GM21360 (cell line): ENCODE measurements around the gene PCSK5.
"Not testable (repeated sequence)": the region's sequence is repeated elsewhere in the genome, so short reads cannot be mapped to it uniquely, and the experiment has no call there.

ENCODE experiments used
- ATAC-seq: cut with Tn5 transposase; IDR thresholded peaks from one replicate; pipeline ENCODE4 v1.9.1; 2021; ENCODE audit warnings: mild to moderate bottlenecking, moderate library complexity; ENCODE audit not compliant: unreplicated experiment

PCSK5 gene

DNA sequence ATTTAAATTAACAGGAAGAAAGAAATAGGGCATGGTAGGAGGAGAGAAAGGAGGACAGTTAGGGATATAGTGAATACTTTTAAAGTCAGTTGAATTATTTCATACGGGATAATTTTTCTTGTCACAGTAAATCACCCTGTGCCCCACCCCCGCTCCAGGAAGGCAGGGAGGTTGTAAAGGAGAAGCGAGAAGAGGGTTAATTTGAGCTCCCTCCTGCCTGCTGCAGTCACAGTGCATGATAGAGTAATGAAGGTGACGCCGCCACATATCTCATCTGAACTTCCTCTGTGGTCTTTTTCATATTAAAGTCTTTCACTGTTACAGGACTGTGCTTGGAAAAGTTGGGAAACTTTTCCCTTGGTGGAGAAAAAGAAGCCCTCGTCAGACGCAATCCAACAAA lies 896 bp upstream of the PCSK5 start:
- no peak for ATAC-seq

DNA sequence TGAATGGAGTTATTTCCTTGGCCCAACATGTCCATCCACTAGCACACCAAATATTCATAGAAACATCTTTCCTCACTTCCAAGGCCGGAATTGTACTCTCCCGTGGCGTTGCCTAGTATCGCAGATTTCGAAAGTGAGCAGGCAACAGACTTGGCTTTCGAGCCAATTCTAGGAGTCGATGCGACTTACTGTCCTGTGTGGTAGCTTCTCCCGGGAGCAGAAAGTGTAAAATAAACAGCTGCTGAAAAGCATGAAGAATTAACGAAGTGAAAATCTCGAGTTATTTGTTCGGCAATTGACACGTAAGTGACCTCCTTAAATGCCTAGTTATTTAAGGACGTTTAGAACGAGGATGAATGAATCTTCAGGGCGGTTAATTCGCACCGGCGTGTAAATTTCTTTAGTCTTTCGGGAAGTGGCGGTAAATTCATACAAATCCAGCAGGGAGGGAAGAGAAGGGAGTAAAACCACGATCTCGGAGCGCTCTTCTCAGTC lies 449 bp upstream of the PCSK5 start:
- ATAC-seq, result no peak

DNA sequence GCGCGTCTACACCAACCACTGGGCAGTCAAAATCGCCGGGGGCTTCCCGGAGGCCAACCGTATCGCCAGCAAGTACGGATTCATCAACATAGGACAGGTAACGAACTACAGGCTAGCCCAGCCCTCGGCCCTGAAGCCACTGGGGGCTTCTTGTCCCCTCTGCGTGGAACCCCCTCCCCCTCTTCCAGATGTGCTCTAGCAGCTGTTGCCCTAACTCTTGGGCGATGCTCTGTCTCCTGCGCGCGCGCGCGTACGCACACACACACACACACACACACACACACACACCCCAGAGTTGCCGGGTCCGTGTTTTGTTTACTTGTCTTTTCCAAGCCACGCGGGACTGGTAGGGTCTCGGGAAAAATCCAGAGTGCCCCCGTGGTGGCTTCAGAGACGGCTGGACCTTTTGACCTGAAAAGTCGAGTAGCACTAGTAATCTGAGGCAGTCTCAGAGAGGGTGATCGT lies 836 bp downstream of the PCSK5 start:
- ATAC-seq, result no peak

DNA sequence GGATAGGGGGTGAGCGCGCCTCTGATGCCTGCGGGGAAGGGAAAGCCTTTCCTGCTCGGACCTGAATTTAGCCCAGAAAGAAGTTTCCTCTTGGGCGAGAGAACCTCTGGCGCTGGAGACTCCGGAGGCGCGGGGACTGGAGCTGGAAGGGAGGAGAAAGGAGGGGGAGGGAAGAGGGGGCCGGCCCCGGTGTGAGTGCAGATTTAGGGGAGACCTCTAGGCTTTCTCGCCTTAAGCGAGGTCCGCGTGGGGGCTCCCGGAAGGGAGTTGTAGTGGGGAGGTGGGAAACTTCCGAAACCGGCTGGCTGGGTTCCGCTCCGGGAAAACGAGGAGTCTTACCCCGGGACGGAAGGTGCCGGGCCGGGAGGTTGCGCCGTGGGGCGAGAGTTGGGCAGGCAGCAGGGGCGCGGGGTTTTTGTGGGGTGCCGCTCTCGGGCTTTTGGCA lies 1.3 kb downstream of the PCSK5 start:
- ATAC-seq, result no peak

DNA sequence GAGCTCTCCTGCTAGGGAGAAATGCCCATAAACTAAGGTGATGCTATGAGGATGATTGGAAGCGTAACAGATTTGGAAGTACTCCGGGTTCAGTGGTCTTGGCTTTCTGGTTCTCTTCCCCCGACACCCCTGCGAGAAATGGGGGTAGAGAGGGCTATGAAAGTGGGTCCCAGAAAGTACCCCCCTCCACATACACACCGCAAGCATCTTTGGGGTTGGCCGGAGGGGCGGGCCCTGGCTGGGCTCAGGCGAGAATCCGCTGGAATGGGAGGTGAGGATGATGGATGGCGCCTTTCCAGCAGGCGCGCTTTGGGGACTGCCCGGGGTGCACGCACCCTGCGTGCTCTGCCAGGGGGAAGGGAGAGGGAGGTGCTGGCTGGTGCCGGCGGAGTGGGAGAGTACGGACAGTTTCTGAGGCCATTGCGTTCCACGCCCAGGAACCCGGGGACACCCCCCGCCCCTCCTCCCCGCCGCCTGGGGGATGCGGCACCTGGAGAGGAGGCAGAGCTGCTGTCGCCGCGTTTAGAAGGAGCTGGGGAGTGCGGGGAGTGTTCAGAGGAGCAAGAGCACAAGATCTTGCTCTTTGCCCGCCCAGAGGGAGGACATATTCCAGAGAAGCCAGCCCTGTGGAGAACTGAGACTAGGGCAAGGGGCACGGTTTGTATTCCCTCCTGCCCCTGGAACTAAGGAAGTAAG lies 1.9 kb downstream of the PCSK5 start:
- no peak for ATAC-seq

DNA sequence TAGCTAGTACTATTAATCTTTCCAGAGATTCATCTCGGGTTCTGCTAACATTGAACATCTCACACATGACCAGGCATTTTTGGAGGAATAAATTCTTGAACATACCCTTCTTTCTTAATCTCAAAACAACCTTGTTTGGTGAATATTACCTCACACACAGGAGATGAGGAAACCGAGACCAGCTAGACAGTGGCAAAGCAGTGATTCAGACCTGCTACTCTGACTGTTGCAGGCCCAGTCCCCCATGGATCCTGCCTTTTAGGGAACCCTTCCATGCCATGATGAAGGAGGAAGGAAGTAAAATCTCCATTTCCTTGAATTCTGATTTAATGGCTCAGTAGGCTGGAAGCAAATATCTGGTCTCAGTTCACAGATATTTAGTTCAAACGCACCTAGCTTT lies 2.6 kb downstream of the PCSK5 start:
- ATAC-seq, result no peak

DNA sequence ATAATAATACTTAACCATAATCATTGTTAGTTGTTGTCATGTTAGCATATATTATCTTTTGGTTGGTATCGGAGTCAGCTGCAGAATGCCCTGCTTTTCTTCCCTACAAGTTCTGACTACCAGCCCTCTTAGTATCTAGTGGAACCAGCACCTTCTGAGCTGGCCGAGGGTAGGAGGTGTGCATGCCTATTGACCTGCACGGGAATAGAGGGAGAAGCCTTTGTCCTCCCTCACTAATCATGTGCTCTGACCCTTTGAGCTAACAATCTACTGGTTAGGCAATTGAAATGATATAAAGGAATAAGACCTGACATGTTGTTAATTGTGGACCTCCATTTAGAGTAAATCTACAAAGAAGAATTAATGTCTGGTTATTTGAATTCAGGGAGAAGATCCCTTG lies 4.1 kb downstream of the PCSK5 start:
- ATAC-seq, result no peak

DNA sequence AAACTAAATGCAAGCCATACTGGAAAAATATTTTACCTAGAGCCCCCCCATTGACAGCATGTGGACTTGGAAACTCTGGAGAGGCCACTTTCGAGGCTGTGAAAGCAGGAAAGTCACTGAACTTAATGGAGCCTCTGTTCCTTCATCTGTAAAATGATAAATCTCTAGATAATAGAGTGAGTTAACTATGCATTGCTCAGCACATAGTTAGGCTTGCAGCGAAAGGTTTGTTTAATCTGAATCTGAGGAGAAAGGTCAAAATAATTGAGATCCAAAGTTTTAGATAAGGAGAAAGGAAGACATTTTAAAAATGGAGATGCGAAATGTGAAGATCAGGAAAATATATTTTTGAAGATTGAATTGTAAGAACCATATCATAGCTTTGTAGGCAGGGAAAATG lies 4.6 kb downstream of the PCSK5 start:
- ATAC-seq, result no peak

DNA sequence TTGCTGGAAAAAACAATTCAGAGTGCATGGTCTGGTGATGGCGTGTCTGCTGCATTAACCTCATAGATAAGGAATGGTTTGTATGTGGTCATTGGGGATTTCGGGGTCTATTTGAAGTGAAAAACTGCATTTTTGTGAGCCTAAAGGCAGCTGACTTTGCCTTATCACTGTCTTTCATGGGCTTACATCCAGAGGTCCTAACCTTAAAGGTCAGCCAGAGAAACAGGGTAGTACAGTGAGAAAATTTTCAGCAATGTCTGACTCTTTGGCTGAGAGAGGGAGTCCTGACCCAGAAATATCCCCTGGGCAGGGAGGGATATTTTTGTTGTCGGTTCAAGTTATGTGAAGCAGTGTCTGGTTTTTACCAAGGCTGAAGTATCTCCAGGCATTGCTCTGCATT lies 5.7 kb downstream of the PCSK5 start:
- ATAC-seq, result no peak

DNA sequence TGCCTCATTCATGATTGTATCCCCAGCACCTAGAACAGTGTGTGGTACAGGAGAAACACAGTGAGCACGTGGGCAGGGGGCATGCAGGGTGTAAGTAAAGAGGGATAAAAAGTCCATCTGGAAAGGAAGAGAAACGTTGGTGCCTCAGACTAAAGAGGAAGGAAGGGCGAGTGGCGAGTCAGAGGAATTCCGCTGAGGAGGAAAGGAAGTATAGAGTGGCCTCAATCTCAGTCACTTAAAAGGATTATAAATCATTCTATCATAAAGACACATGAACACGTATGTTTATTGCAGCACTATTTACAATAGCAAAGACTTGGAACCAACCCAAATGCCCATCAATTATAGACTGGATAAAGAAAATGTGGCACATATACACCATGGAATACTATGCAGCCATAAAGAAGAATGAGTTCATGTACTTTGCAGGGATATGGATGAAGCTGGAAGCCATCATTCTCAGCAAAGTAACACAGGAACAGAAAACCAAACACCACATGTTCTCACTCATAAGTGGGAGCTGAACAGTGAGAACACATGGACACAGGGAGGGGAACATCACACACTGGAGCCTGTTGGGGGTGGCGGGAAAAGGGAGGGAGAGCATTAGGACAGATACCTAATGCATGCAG lies 10.5 kb downstream of the PCSK5 start:
- ATAC-seq, result not testable (repeated sequence)

DNA sequence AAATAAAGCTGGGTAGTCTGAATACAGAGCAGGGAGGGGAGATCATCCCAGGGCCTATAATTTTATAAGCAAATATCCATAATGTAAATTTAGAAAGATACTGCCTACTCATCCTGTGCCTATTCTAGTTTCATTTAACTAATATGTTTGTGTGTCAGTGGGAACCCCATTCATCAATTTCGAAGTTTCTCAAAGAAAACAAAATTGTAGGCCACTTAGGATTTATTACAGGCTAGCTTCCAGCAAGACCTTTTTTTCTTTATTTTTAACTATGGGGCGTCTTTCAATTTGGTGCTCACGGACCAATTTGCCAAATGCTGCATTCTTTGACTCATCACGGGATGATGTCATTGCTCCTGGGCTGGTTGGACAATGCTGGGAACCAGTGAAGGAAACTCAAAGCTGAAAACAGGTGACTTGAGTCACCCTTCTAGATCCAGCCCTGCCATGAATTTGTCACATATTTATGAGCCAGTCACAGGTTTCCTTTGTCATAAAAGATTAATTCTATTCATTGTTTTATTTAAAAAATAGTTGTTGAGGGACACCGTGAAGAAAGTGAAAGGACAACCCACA lies 13.4 kb downstream of the PCSK5 start:
- ATAC-seq, result no peak

DNA sequence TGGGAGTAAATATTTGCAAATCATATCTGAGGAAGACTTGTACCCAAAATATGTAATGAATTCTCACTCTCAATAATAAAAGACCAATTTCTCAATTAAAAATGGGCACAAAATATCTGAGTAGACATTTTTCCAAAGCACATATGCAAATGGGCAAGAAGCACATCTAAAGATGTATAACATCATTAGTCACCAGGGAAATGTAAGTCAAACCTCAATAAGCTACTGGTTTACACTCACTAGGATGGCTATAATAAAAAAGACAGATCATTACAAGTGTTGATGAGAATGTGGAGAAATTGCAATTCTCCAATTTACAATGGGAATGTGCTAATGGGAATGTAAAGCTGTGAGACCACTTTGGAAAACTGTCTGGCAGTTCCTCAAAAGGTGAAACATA lies 13.9 kb downstream of the PCSK5 start:
- ATAC-seq, result no peak

DNA sequence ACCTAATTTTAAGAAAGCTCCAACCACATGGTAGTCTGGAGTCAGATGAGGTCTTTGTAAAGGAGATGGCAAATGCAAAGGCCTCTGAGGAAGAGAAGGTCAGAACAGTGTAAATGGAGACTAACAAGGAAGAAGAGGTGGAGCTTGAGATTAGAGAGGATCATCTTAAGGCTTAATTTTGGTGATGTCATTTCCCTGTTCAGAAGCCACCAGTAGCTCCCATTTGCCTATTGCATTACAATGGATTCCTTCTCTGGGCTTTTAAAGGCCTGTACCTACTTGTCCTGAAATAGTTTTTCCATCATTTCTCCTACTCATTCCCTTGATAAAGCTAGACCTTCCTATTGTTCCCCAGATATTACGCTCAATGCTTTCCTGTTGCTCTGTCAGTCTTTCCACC lies 16.1 kb downstream of the PCSK5 start:
- ATAC-seq, result no peak

DNA sequence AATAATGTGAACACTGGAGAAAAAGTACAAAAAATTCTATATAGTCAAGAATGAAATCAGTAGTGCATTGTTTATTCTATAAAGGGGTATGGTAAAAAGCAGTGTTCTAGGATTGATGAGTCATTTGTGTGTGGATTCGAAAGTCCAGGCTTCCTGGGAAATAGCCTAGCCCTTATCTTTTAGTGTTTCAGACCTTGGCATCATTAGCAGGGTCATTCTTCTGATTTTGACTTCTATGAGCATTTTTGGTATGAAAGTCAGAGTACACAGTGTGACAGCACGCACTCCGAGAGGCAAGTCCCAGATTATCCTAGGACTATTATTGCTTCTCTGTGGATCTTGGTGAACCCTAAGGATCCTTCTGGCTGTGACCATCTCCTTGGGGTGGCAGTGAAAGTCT lies 16.9 kb downstream of the PCSK5 start:
- ATAC-seq, result no peak

DNA sequence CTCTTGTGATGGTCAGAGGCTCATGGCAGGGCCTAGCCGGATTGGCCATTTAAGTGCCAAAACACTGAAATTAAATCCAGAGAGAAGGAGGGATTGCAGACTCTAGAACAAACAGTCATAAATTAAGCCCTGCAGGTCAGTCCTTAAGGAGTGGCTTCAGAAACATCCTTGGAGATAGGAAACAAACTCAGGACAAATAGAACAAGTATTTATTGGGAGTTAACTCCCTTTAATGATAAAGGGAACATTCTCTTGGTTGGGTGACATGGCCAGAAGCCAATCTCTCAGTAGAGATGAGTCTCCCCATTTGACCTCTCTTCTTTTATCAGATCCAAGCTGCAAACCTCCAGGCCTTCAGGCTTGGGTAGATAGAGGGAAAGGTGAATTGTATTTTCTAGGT lies 17.4 kb downstream of the PCSK5 start:
- ATAC-seq, result no peak

DNA sequence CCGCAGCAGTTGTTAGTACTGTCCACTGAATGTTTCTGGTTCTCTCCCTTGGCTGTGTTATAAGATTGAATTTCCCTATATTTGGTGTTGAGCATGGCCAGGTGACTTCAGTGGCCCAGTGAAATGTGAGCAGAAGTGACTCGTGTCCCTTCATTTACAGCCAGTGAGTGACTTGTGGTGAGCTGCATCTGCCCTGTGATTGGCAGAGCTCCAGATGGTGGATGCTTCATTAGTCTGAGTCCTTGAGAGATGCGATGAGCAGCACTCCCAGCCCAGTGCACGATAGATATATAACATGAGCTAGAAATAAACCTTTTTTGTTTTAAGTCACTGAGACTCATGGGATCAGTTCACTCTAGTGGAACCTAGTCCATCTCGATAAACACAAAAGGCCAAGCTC lies 19.3 kb downstream of the PCSK5 start:
- no peak for ATAC-seq

DNA sequence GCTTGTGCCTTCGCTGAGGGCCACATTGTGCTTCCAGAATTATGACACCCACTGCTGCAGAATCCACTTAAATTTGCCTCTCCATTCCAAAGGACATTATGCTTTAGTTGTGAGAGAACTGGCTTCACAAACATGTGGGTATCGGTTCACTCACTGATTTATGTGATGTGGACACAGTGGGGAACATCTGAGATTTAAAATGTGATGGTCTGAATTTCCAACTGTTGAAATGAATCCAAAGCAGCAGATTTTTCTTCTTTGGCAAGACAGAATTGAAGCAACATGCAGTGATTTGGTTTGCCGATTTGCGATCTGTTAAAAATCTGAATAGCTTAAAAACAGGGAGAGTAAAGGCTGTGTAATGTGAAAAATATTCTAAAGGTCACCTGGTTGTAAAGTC lies 20.3 kb downstream of the PCSK5 start:
- ATAC-seq, result no peak

DNA sequence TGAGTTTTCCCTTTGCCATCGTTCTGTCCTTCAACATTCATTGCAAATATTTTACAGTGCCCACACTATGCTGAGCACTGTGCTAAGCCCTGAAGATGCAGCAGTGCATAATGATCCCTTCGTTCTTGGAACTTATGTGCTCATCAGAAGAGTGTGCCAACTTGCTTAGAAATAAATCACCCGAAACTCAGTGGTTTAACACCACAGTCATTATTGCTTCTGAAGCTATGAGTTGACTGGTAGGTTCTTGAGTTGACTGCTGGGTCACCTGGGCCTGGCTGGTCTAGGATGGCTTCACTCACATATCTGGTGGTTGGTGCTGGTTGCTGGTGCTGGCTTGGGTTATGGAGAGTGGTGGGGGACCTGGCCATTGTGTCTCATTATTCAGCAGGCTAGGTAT lies 20.9 kb downstream of the PCSK5 start:
- no peak for ATAC-seq

DNA sequence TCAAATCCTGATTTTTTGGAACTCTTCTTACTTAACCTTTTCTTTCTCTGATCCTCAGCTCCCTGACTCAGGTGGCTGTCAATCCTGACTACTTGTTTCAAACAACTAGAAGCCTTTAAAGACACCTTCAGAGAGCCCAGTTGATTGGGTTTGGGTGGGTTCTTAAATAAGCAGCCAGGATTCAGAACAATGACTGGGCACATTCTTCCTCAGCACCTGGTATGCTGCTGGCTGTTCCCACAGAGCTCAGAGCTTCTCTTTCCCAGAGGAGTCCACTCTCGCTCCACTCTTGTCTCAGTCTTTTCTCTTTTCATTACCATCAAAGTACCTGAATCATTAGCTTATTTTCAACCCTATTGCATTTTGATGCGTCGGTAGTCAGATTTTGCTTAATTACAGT lies 22.5 kb downstream of the PCSK5 start:
- no peak for ATAC-seq

DNA sequence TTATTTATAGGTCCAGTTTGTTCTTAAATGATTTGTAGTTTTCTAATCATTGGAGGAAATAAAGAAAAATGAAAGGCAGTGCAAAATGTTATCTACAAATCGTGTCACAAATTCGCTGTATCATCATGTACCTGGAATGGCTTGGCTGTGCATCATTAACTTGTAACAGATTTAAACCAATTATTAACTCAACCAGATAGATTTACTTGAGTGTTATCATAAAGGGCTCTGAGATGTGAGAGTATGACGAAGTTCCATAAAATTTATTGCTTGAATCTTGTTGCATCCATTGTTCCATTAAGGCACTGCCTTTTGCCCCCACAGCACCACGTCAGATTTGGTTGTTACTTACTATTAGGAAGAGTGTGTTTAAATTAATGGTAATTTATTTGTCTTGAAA lies 23.5 kb downstream of the PCSK5 start:
- ATAC-seq, result no peak

DNA sequence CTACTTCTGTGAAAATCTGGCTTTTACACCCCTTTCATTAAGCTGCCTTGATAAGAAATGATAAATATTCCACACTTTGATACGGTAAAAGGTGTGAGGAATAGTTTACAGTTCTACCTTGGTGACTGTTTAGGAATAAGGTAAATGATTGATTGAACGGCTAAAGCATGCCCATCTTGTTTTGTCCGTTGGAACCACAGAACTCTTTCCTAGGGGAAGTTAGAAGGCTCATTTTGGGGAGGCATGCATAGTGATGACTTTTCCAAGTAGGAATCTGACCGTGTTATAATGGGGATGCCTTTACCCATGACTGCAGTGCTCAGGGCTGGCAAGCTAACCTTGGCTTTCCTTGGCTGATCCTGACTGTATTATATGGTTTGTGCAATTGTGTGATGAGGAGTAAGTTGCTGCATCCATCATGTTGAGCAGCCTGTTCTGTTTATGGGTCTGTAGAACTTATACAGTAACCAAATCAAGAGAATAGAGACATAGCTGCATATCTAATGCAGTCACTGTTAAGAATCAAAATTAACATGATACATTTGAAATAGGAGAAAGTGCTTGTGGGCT lies 24.5 kb downstream of the PCSK5 start:
- no peak for ATAC-seq

DNA sequence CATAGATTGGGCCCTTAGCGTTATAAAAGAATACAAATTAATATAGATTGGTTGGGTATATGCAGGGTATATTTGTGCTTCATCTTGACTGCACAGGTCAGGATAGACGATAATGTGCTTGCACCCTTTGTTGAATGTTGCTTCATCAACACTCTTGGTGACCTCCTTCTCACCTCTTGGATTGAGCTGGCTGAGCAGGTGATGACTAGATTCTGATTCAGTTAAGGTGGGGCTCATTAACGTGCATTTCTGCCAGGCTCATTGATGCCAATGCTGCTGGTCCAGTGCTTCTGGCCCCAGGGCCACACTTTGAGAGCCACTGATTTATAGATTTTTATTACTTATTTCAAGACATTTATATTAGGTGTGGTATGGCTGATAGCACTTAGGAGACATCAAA lies 27.7 kb downstream of the PCSK5 start:
- no peak for ATAC-seq
